ENCODE results near the gene NAV3. TPM values are rescaled to one million over a fixed set of nuclear protein-coding genes. Genes with fewer than 3 reads are reported as not detected.
A peak's percentile ranks its signal among the peaks of the same experiment; 100 is the strongest.

The NAV3 gene
- polyA plus RNA-seq, 1 of the 3 experiments (the other 2 are of a cell fraction): 10.5 TPM

GRCh38 chr12:77835969-77836368 is 5.3 kb downstream of the NAV3 start:
- H3K4me2 ChIP-seq: no peak overlapping the region; the same call in 1 of the 2 replicates
- H4K20me1 ChIP-seq (ENCODE audit: insufficient read depth): no peaks in the 10 kb centered on the region
- no peaks in the 10 kb centered on the region for H3K36me3 ChIP-seq (replicated peaks in 1 of 2; ENCODE audit: control insufficient read depth in 1 of 2, insufficient read depth in 2 of 2, low read length in 1 of 2)
- H3K27ac ChIP-seq (ENCODE audit: low read depth in 2 of 2, low read length in 1 of 2): no peak overlapping the region; a peak in 1 of 4 replicates
- CTCF ChIA-PET: no interaction called here
- TF ChIP-seq RAD21 (IDR thresholded peaks at IDR 0.05; ENCODE audit: low read length): no peak
- TF ChIP-seq ELF1 (IDR thresholded peaks at IDR 0.05): no peak
- TF ChIP-seq JUND (IDR thresholded peaks at IDR 0.05): no peak
- TF ChIP-seq RXRA (IDR thresholded peaks at IDR 0.05; ENCODE audit: borderline replicate concordance, low read depth): no peak
- TF ChIP-seq EP300 (IDR thresholded peaks at IDR 0.05; ENCODE audit: borderline replicate concordance in 1 of 2, low read depth in 1 of 2, low read length in 1 of 2): 0 out of 4 replicates have a peak, but pooled peaks of 1 of the 2 experiments have one; percentile 9
- TF ChIP-seq TCF12 (IDR thresholded peaks at IDR 0.05): 0 out of 2 replicates have a peak, but pooled peaks have one; percentile 25
- no peak for TF ChIP-seq YY1 (IDR thresholded peaks at IDR 0.05; ENCODE audit: low read depth)
- no peaks in the 10 kb centered on the region for H3F3A ChIP-seq (replicated peaks; ENCODE audit: insufficient read depth)
- no peak overlapping the region for H2AFZ ChIP-seq (ENCODE audit: low read depth)
- no peak overlapping the region for H3K4me3 ChIP-seq (ENCODE audit: low read depth in 2 of 2, low read length in 1 of 2)
- DNase-seq: no peak
- H3K9me3 ChIP-seq: no peaks in the 10 kb centered on the region
- no peak overlapping the region for H3K9ac ChIP-seq
- H3K9me2 ChIP-seq: no peaks in the 10 kb centered on the region
- POLR2A ChIA-PET: no interaction called here
- H3K4me1 ChIP-seq (ENCODE audit: control insufficient read depth in 1 of 2, insufficient read depth in 2 of 2, low read depth in 1 of 2, low read length in 1 of 2): peaks cover 0 to 6% of the 10 kb centered on the region in 2 experiments; a peak in 1 of 4 replicates
- H3K27me3 ChIP-seq (ENCODE audit: insufficient read depth): no peaks in the 10 kb centered on the region
- H3K79me2 ChIP-seq (ENCODE audit: insufficient read depth): no peaks in the 10 kb centered on the region

GRCh38 chr12:77837876-77838291 is 7.2 kb downstream of the NAV3 start:
- H3K4me3 ChIP-seq (ENCODE audit: low read depth in 2 of 2, low read length in 1 of 2): no peak overlapping the region
- H3K27ac ChIP-seq (ENCODE audit: low read depth in 2 of 2, low read length in 1 of 2): no peak overlapping the region
- H3K4me2 ChIP-seq: no peak overlapping the region
- H3K9me2 ChIP-seq: no peaks in the 10 kb centered on the region
- H3K79me2 ChIP-seq (ENCODE audit: insufficient read depth): no peaks in the 10 kb centered on the region
- H3K27me3 ChIP-seq (ENCODE audit: insufficient read depth): no peaks in the 10 kb centered on the region
- no peak for TF ChIP-seq NRF1 (IDR thresholded peaks at IDR 0.05; ENCODE audit: low read depth, low read length)
- TF ChIP-seq, protein P1, sequence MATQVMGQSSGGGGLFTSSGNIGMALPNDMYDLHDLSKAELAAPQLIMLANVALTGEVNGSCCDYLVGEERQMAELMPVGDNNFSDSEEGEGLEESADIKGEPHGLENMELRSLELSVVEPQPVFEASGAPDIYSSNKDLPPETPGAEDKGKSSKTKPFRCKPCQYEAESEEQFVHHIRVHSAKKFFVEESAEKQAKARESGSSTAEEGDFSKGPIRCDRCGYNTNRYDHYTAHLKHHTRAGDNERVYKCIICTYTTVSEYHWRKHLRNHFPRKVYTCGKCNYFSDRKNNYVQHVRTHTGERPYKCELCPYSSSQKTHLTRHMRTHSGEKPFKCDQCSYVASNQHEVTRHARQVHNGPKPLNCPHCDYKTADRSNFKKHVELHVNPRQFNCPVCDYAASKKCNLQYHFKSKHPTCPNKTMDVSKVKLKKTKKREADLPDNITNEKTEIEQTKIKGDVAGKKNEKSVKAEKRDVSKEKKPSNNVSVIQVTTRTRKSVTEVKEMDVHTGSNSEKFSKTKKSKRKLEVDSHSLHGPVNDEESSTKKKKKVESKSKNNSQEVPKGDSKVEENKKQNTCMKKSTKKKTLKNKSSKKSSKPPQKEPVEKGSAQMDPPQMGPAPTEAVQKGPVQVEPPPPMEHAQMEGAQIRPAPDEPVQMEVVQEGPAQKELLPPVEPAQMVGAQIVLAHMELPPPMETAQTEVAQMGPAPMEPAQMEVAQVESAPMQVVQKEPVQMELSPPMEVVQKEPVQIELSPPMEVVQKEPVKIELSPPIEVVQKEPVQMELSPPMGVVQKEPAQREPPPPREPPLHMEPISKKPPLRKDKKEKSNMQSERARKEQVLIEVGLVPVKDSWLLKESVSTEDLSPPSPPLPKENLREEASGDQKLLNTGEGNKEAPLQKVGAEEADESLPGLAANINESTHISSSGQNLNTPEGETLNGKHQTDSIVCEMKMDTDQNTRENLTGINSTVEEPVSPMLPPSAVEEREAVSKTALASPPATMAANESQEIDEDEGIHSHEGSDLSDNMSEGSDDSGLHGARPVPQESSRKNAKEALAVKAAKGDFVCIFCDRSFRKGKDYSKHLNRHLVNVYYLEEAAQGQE (IDR thresholded peaks at IDR 0.05; ENCODE audit: low read depth, low read length): no peak
- no peak for TF ChIP-seq GATA2 (CRISPR knock-in tag; IDR thresholded peaks at IDR 0.05)
- TF ChIP-seq ZBTB33 (IDR thresholded peaks at IDR 0.05; ENCODE audit: borderline replicate concordance, low read depth): no peak
- no peak for TF ChIP-seq GABPA (IDR thresholded peaks at IDR 0.05; ENCODE audit: low read depth)
- no peak for TF ChIP-seq SMC3 (IDR thresholded peaks at IDR 0.05; ENCODE audit: low read depth, low read length)
- no peak for TF ChIP-seq EP300 (IDR thresholded peaks at IDR 0.05; ENCODE audit: borderline replicate concordance in 1 of 2, low read depth in 1 of 2, low read length in 1 of 2)
- TF ChIP-seq TCF12 (IDR thresholded peaks at IDR 0.05): no peak
- no peak for TF ChIP-seq CHD2 (IDR thresholded peaks at IDR 0.05; ENCODE audit: low read length, partially characterized antibody)
- TF ChIP-seq, protein P2, sequence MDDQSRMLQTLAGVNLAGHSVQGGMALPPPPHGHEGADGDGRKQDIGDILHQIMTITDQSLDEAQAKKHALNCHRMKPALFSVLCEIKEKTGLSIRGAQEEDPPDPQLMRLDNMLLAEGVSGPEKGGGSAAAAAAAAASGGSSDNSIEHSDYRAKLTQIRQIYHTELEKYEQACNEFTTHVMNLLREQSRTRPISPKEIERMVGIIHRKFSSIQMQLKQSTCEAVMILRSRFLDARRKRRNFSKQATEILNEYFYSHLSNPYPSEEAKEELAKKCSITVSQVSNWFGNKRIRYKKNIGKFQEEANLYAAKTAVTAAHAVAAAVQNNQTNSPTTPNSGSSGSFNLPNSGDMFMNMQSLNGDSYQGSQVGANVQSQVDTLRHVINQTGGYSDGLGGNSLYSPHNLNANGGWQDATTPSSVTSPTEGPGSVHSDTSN (IDR thresholded peaks at IDR 0.05): no peak
- CTCF ChIA-PET: no interaction called here
- no peak overlapping the region for H2AFZ ChIP-seq (ENCODE audit: low read depth)
- POLR2A ChIA-PET: no interaction called here
- WGBS (ENCODE audit: low lambda C conversion rate): 56% methylated on average over 3 of the region's 3 CpGs
- no peaks in the 10 kb centered on the region for H4K20me1 ChIP-seq (ENCODE audit: insufficient read depth)
- peaks cover 4% of the 10 kb centered on the region for H3F3A ChIP-seq (replicated peaks; ENCODE audit: insufficient read depth)
- no peaks in the 10 kb centered on the region for H3K9me3 ChIP-seq
- peaks cover 0 to 3% of the 10 kb centered on the region in 2 experiments; a peak in 1 of 4 replicates for H3K4me1 ChIP-seq (ENCODE audit: control insufficient read depth in 1 of 2, insufficient read depth in 2 of 2, low read depth in 1 of 2, low read length in 1 of 2)
- no peak overlapping the region for H3K9ac ChIP-seq
- no peaks in the 10 kb centered on the region for H3K36me3 ChIP-seq (replicated peaks in 1 of 2; ENCODE audit: control insufficient read depth in 1 of 2, insufficient read depth in 2 of 2, low read length in 1 of 2)
- no peak for DNase-seq
